Measurements from ENCODE around the gene MRPL39. TPM values are rescaled to one million over a fixed set of nuclear protein-coding genes. Genes with fewer than 3 reads are reported as not detected.

MRPL39 gene
- total and polyA plus RNA-seq, 2 experiments from 2014 or later = 50.5 to 132 TPM

- no peak for ATAC-seq
These were observed 54.4 kb downstream of the MRPL39 start for GRCh38 chr21:25552856-25553255.

More at GRCh38 chr21:25552856-25553255, 54.4 kb downstream of the MRPL39 start:
- no peak overlapping the region for H3K4me3 ChIP-seq
- H4K20me1 ChIP-seq (replicated peaks; ENCODE audit: insufficient read depth) = no peaks in the 10 kb centered on the region
- no peaks in the 10 kb centered on the region for H3F3A ChIP-seq (replicated peaks; ENCODE audit: low read depth)
- H2AFZ ChIP-seq = no peak overlapping the region
- Mint-ChIP-seq H3K4me3 (no peak overlapping the region), H3K9me3 (no peaks in the 10 kb centered on the region), H3K27ac (no peak overlapping the region), H3K27me3 (ENCODE audit: insufficient read depth, low read depth, poor library complexity) (no peaks in the 10 kb centered on the region), H3K4me1 (no peaks in the 10 kb centered on the region), H3K36me3 (ENCODE audit: low read depth) (no peaks in the 10 kb centered on the region)
- H3K4me1 ChIP-seq (ENCODE audit: insufficient read depth) = no peaks in the 10 kb centered on the region
- no peaks in the 10 kb centered on the region for H3K36me3 ChIP-seq (ENCODE audit: insufficient read depth)
- H3K9me2 ChIP-seq (ENCODE audit: insufficient read depth) = no peaks in the 10 kb centered on the region; the same call in 1 of the 2 replicates
- no peaks in the 10 kb centered on the region for H3K79me2 ChIP-seq (replicated peaks; ENCODE audit: insufficient read depth)
- TF ChIP-seq CTCF (conservative IDR thresholded peaks at IDR 0.05; ENCODE audit: low read depth in 2 of 2) (no peak), REST (IDR thresholded peaks at IDR 0.05; ENCODE audit: unreplicated experiment) (no peak), ZNF331 (CRISPR knock-in tag; IDR thresholded peaks at IDR 0.05; ENCODE audit: low read depth) (no peak), ZNF462 (CRISPR knock-in tag; IDR thresholded peaks at IDR 0.05) (no peak), ZNF114 (CRISPR knock-in tag; IDR thresholded peaks at IDR 0.05) (no peak)
- no peaks in the 10 kb centered on the region for H3K27me3 ChIP-seq (ENCODE audit: insufficient read depth)
- DNase-seq (ENCODE audit: low spot score) = no peak
- no peak overlapping the region for H3K27ac ChIP-seq (ENCODE audit: low read depth)
- no peak overlapping the region for H3K4me2 ChIP-seq

Data from GM23338 (cell line).